Amniotic stem cell (primary cell): ENCODE data around the gene NPAS3.
A peak's percentile ranks its signal among the peaks of the same experiment; 100 is the strongest.

Experiments
- DNase-seq: peaks from one replicate; lab custom pipeline; 2025; lab: John Stamatoyannopoulos, UW

Gene NPAS3

GRCh38 chr14:32940711-32941667 is 2.3 kb downstream of the NPAS3 start:
- DNase-seq: no peak

- DNase-seq: no peak
Measured at GRCh38 chr14:32941668-32942065, 3.0 kb downstream of the NPAS3 start.

- DNase-seq: no peak
Measured at GRCh38 chr14:32947081-32947480, 8.4 kb downstream of the NPAS3 start.

- no peak for DNase-seq
Measured at GRCh38 chr14:32947792-32948191, 9.1 kb downstream of the NPAS3 start.

- no peak for DNase-seq
Measured at GRCh38 chr14:32950584-32950983, 11.9 kb downstream of the NPAS3 start.

GRCh38 chr14:32967421-32967820 is 28.7 kb downstream of the NPAS3 start:
- no peak for DNase-seq

GRCh38 chr14:32968972-32969544 is 30.4 kb downstream of the NPAS3 start:
- no peak for DNase-seq

- no peak for DNase-seq
Measured at GRCh38 chr14:32977913-32978312, 39.2 kb downstream of the NPAS3 start.

- no peak for DNase-seq
Measured at GRCh38 chr14:32978691-32979255, 40.1 kb downstream of the NPAS3 start.

- no peak for DNase-seq
Measured at GRCh38 chr14:32980178-32980901, 41.7 kb downstream of the NPAS3 start.

GRCh38 chr14:32980902-32981501 is 42.3 kb downstream of the NPAS3 start:
- no peak for DNase-seq

- DNase-seq: no peak
Measured at GRCh38 chr14:32984241-32984930, 45.7 kb downstream of the NPAS3 start.

GRCh38 chr14:32985866-32986265 is 47.2 kb downstream of the NPAS3 start:
- DNase-seq: no peak

GRCh38 chr14:32986791-32987540 is 48.3 kb downstream of the NPAS3 start:
- no peak for DNase-seq

- no peak for DNase-seq
Measured at GRCh38 chr14:32991691-32992090, 53.0 kb downstream of the NPAS3 start.

GRCh38 chr14:32993921-32994320 is 55.2 kb downstream of the NPAS3 start:
- no peak for DNase-seq

GRCh38 chr14:32996343-32996742 is 57.7 kb downstream of the NPAS3 start:
- DNase-seq: no peak

GRCh38 chr14:32998433-32998832 is 59.8 kb downstream of the NPAS3 start:
- DNase-seq: peak; percentile 12

- DNase-seq: no peak
Measured at GRCh38 chr14:33009673-33010072, 71.0 kb downstream of the NPAS3 start.

GRCh38 chr14:33010495-33010894 is 71.8 kb downstream of the NPAS3 start:
- no peak for DNase-seq

GRCh38 chr14:33014710-33015109 is 76.0 kb downstream of the NPAS3 start:
- no peak for DNase-seq
